Upper lobe of right lung (tissue), 1 donor: Measurements from ENCODE around the gene CFLAR. TPM values are rescaled to one million over a fixed set of nuclear protein-coding genes. Genes with fewer than 3 reads are reported as not detected.

Experiments
- ATAC-seq: fragments of 200-7000 bp; cut with Tn5 transposase; one replicate; pipeline ENCODE4 v1.9.1; 2020; ENCODE audit warnings: mild to moderate bottlenecking, moderate library complexity
- DNase-seq: peaks from one replicate; pipeline ENCODE4 v3.0.0-alpha.2; 2020
- H3K27ac ChIP-seq: fragments of 200-600 bp; one replicate; pipeline ENCODE4 v1.8.0; 2022
- H3K27me3 ChIP-seq: fragments of 200-600 bp; one replicate; pipeline ENCODE4 v1.8.0; 2022; ENCODE audit warnings: mild to moderate bottlenecking
- H3K36me3 ChIP-seq: fragments of 200-600 bp; one replicate; pipeline ENCODE4 v1.8.0; 2022
- H3K4me1 ChIP-seq: fragments of 200-600 bp; one replicate; pipeline ENCODE4 v1.8.0; 2022
- H3K4me3 ChIP-seq: fragments of 200-600 bp; one replicate; pipeline ENCODE4 v1.8.0; 2022; ENCODE audit warnings: mild to moderate bottlenecking
- H3K9me3 ChIP-seq: fragments of 200-600 bp; one replicate; pipeline ENCODE4 v1.8.0; 2022
- intact Hi-C: fragments of 100-400 bp; cut with DNase I; formaldehyde crosslinking; loops from one replicate; pipeline ENCODE4 v1.11.0; 2022
- long read RNA-seq: library from polyadenylated mRNA; unstranded; transcript quantifications from one replicate; pipeline ENCODE4 v2.0.0, GENCODE V29; 2021
- total RNA-seq: library from RNA; stranded (reverse); fragmentation: NEBNext Ultra II Directional; extraction: Animal tissue kit (Norgen Biotek cat#: 25700); gene quantifications from one replicate; pipeline ENCODE4 v1.2.1, GENCODE V29; 2021
- TF ChIP-seq, protein P1 (sequence below): fragments of 200-600 bp; IDR thresholded peaks from one replicate; pipeline ENCODE4 v1.8.0; 2022; ENCODE audit warnings: antibody characterized with exemption
- donor health status: DM: no; HTN: yes; CAD: no; lungs with severe emphysema.

Gene CFLAR
- total RNA-seq = 316 TPM
- long read RNA-seq, full-length matches to known transcripts = 19 of 116 reads
- long read RNA-seq, partial matches to known transcripts = 23 of 116 reads
- long read RNA-seq, other reads (novel, unspliced or antisense) = 74 of 116 reads

DNA sequence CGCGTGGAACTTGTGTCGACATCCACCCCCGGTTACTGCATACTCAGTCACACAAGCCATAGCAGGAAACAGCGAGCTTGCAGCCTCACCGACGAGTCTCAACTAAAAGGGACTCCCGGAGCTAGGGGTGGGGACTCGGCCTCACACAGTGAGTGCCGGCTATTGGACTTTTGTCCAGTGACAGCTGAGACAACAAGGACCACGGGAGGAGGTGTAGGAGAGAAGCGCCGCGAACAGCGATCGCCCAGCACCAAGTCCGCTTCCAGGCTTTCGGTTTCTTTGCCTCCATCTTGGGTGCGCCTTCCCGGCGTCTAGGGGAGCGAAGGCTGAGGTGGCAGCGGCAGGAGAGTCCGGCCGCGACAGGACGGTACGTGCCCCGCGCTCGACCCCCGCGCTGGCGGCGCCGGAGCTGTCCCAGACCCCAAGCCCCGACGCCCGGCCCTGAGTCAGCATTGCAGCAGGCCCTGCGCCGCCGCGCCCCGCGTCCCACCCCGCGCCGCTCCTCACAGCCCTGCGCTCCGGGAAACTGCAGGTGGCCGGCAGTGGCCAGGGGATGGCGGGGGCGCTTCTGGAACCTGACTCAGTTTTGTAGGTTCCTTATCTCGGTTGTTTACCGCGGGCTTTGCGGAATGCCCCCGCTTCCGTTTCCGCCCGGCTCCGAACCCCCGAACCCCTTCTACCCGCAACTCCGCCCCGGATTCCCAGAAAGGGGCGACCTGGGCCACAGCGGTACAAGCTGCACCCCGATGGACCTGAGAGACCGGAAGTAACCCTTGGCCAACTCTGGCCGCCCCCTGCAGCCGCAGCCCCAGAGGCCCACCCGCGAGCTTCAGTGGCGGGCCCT is at the start of gene CFLAR:
CFLAR (plus strand) TSS at position 50 of the 844 bp plus-strand sequence. CDS start 13,702 bp downstream, outside the sequence.
- TF ChIP-seq, protein P1, sequence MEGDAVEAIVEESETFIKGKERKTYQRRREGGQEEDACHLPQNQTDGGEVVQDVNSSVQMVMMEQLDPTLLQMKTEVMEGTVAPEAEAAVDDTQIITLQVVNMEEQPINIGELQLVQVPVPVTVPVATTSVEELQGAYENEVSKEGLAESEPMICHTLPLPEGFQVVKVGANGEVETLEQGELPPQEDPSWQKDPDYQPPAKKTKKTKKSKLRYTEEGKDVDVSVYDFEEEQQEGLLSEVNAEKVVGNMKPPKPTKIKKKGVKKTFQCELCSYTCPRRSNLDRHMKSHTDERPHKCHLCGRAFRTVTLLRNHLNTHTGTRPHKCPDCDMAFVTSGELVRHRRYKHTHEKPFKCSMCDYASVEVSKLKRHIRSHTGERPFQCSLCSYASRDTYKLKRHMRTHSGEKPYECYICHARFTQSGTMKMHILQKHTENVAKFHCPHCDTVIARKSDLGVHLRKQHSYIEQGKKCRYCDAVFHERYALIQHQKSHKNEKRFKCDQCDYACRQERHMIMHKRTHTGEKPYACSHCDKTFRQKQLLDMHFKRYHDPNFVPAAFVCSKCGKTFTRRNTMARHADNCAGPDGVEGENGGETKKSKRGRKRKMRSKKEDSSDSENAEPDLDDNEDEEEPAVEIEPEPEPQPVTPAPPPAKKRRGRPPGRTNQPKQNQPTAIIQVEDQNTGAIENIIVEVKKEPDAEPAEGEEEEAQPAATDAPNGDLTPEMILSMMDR = no peak
- intact Hi-C loops = loop anchor here (5.0 kb wide), 1 partner anchor 41 kb away; no protein-coding TSS in a partner anchor
- H3K4me3 ChIP-seq = peak within 1 kb of the TSS; percentile 83
- peak within 1 kb of the TSS; percentile 100 for H3K27ac ChIP-seq
- H3K4me1 ChIP-seq = peaks cover 19% of the 10 kb centered on the region
- H3K36me3 ChIP-seq = no peaks in the 10 kb centered on the region
- no peaks in the 10 kb centered on the region for H3K9me3 ChIP-seq
- peak; percentile 93 for DNase-seq
- no peaks in the 10 kb centered on the region for H3K27me3 ChIP-seq
- peak; percentile 71 for ATAC-seq

DNA sequence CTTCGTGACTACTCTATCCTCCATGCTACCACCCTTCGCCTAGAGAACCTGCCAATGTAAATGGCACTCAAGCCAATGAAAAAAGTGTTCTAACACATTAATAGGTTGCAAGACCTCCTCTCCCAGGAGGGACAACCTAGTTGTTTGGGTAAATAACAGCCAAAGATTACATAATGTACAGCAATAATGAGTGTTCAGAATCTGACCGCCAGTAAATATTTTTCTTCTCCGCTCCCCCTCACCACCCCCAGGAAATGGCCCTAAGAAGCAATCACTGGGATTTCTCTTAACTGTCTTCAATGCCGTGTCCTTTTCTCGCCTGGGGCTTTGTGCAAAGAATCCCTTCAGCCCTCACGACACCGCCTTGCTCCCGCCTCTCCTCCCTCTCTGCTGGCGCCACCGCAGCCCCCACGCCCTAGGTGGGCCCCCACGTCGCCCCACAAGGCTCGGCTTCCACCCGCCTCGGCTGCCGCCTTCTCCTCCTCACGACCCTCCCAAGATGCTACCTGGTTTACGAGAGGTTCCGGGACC is 45.0 kb upstream of the CFLAR start:
- Histone ChIP-seq H3K27ac (peak overlapping the region; percentile 95), H3K4me1 (peaks cover 34% of the 10 kb centered on the region), H3K9me3 (no peaks in the 10 kb centered on the region), H3K4me3 (peak overlapping the region; percentile 92), H3K27me3 (no peaks in the 10 kb centered on the region), H3K36me3 (no peaks in the 10 kb centered on the region)
- TF ChIP-seq, protein P1 = no peak
- intact Hi-C loops = no loop called here
- DNase-seq (no peak), ATAC-seq (peak; percentile 27)

DNA sequence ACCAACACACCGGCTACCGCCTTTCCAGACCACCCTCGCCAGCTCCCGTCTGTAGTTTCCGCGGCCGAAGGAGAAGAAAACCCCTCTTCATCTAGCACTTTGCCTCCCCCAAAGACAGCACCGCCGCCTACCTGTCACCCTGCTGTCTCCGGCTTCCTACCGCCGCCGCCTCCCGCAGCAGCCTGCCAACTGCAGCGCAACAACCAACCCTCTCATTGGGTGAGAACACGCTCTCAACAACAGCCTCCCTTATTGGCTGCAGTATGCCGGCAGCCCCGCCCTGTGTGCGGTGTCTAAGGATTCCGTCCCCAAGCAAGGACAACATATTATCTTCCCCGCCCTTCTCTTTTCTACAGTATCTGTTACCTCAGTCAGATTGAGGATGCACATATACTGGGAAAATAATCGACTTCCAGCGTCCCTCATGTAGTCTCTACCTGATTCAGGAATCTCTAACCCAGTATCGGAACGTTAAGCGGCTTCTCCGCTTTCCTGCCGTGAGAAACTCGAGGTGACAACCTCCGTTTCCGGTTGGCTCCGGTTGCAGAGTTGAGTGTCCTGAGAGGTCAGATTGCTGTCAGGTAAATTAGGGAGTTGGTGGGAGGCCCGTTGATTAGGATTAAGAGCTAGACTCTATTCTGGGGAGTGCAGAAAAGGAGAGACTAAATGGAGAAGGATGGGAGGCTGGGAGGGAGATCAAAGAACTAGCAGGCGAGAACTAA is 44.3 kb upstream of the CFLAR start, which contains the start of the genes HYCC2 and NDUFB3:
HYCC2 (minus strand) TSS at position 193 of the 722 bp plus-strand sequence. CDS start 47,662 bp downstream, outside the sequence.
NDUFB3 (plus strand) TSS at position 523 of the 722 bp plus-strand sequence. CDS start 6,882 bp downstream, outside the sequence.
- intact Hi-C loops = no loop called here
- peak; percentile 100 for ATAC-seq
- peak; percentile 92 for DNase-seq
- Histone ChIP-seq H3K9me3 (no peaks in the 10 kb centered on the region), H3K4me1 (peaks cover 34% of the 10 kb centered on the region), H3K4me3 (peak within 1 kb of the TSS; percentile 92), H3K36me3 (no peaks in the 10 kb centered on the region), H3K27ac (peak within 1 kb of the TSS; percentile 95), H3K27me3 (no peaks in the 10 kb centered on the region)
- TF ChIP-seq, protein P1 = peak; percentile 27

DNA sequence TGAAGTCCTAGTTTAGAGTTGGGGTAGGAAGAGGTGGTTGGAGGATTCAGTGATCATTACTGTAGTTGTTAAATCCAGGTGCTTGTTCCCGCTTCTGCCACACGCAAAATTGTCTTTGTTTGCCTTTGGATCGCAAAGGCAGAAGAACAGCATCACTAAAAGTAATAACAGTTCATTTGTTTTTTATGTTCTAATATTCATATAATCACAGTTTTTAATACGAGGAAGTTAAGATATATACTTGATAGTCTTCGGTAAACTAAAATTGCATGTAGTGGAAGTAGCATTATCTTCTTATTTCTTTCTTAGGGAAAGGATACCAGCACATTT is 43.8 kb upstream of the CFLAR start:
- ATAC-seq (no peak), DNase-seq (no peak)
- TF ChIP-seq, protein P1 = no peak
- H3K27ac ChIP-seq = peak overlapping the region; percentile 95
- no peaks in the 10 kb centered on the region for H3K27me3 ChIP-seq
- peak overlapping the region; percentile 92 for H3K4me3 ChIP-seq
- intact Hi-C loops = no loop called here
- no peaks in the 10 kb centered on the region for H3K36me3 ChIP-seq
- no peaks in the 10 kb centered on the region for H3K9me3 ChIP-seq
- H3K4me1 ChIP-seq = peaks cover 34% of the 10 kb centered on the region

DNA sequence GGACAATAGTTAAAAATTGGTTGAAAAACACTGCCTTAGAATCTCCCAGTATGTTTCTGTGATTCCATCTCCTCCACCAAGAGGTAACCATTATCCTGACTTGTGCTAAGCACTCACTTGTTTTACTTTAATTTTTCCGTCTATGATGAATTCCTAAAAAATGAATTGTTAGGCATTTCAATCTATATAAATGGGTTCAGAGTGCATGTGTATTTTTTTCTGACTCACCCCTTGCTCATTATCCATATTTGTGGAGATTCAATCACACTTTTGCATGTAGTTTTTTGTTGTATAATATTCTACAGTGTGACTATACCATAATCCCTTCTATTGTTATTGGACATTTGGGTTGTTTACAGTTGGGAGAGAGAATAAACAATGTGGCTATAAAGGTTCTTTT is 42.9 kb upstream of the CFLAR start:
- Histone ChIP-seq H3K4me1 (peaks cover 32% of the 10 kb centered on the region), H3K36me3 (no peaks in the 10 kb centered on the region), H3K27me3 (no peaks in the 10 kb centered on the region), H3K27ac (no peak overlapping the region), H3K4me3 (peak overlapping the region; percentile 92), H3K9me3 (no peaks in the 10 kb centered on the region)
- DNase-seq = no peak
- no peak for ATAC-seq
- intact Hi-C loops = no loop called here
- TF ChIP-seq, protein P1 = no peak
